OCI-LY1 (cell line): Measurements from ENCODE around the gene ERG.

Source experiments
- H2AFZ ChIP-seq: fragments of 200-600 bp; sonication (generic), shearing (Covaris generic); 2 replicates; pipeline ENCODE4 v1.6.0; 2014; ENCODE audit warnings: antibody characterized with exemption, mild to moderate bottlenecking, low read length
- H3F3A ChIP-seq: fragments of 200-600 bp; sonication (generic), shearing (Covaris generic); 2 replicates; pipeline ENCODE4 v1.6.0; 2014; ENCODE audit warnings: mild to moderate bottlenecking, antibody characterized with exemption, low read length, moderate library complexity; ENCODE audit not compliant: insufficient read depth
- H3K27ac ChIP-seq: fragments of 200-600 bp; sonication (generic); 2 replicates; pipeline ENCODE4 v1.5.1; 2014; ENCODE audit warnings: low read length, mixed run types, mild to moderate bottlenecking, low read depth; ENCODE audit not compliant: poor library complexity, severe bottlenecking
- H3K27me3 ChIP-seq: fragments of 200-600 bp; sonication (generic); 2 replicates; pipeline ENCODE4 v1.6.0; 2014; ENCODE audit warnings: antibody characterized with exemption, mild to moderate bottlenecking, low read length, moderate library complexity; ENCODE audit not compliant: insufficient read depth
- H3K36me3 ChIP-seq: fragments of 200-600 bp; sonication (generic); 2 replicates; pipeline ENCODE4 v1.6.1; 2014; ENCODE audit warnings: mild to moderate bottlenecking, antibody characterized with exemption, low read length, moderate library complexity, mixed read lengths; ENCODE audit not compliant: insufficient read depth
- H3K4me1 ChIP-seq: fragments of 200-600 bp; sonication (generic); 2 replicates; pipeline ENCODE4 v1.5.1; 2014; ENCODE audit warnings: mild to moderate bottlenecking, low read length, moderate library complexity; ENCODE audit not compliant: insufficient read depth, severe bottlenecking
- H3K4me2 ChIP-seq: fragments of 200-600 bp; sonication (generic), shearing (Covaris generic); 2 replicates; pipeline ENCODE4 v1.6.1; 2014; ENCODE audit warnings: low read length
- H3K4me3 ChIP-seq: fragments of 200-600 bp; sonication (generic); 2 replicates; pipeline ENCODE4 v1.5.1; 2014; ENCODE audit warnings: low read length, low read depth, mild to moderate bottlenecking, mixed read lengths; ENCODE audit not compliant: poor library complexity, severe bottlenecking
- H3K79me2 ChIP-seq: fragments of 200-600 bp; shearing (Covaris generic); 2 replicates; pipeline ENCODE4 v1.6.1; 2016; ENCODE audit warnings: mixed run types, low read length, mixed read lengths; ENCODE audit not compliant: insufficient read depth
- H3K9ac ChIP-seq: fragments of 200-600 bp; sonication (generic), shearing (Covaris generic); 2 replicates; pipeline ENCODE4 v1.6.1; 2014; ENCODE audit warnings: mild to moderate bottlenecking, low read length, mixed read lengths
- H3K9me2 ChIP-seq: fragments of 200-600 bp; sonication (generic), shearing (Covaris generic); 2 replicates; pipeline ENCODE4 v1.6.1; 2014; ENCODE audit warnings: low read depth, mild to moderate bottlenecking, low read length, mixed read lengths
- H3K9me3 ChIP-seq: fragments of 200-600 bp; shearing (Covaris generic); 2 replicates; pipeline ENCODE4 v1.6.1; 2014; ENCODE audit warnings: low read length, mixed read lengths
- H4K20me1 ChIP-seq: fragments of 200-600 bp; sonication (generic), shearing (Covaris generic); 2 replicates; pipeline ENCODE4 v1.6.0; 2016; ENCODE audit warnings: mild to moderate bottlenecking, low read length; ENCODE audit not compliant: insufficient read depth
- EZH2 ChIP-seq: fragments of 200-600 bp; sonication (generic), shearing (Covaris generic); IDR thresholded peaks from 2 replicates; pipeline ENCODE4 v1.8.0; 2017; ENCODE audit warnings: borderline replicate concordance, mixed run types, mild to moderate bottlenecking, antibody characterized with exemption, low read length, moderate library complexity, mixed read lengths
- TF ChIP-seq, protein P1 (sequence below): fragments of 200-600 bp; sonication (generic), shearing (Covaris generic); IDR thresholded peaks from 2 replicates; pipeline ENCODE4 v1.5.1; 2017; ENCODE audit warnings: mild to moderate bottlenecking, antibody characterized with exemption, low read length, moderate library complexity, mixed read lengths

ERG gene

DNA sequence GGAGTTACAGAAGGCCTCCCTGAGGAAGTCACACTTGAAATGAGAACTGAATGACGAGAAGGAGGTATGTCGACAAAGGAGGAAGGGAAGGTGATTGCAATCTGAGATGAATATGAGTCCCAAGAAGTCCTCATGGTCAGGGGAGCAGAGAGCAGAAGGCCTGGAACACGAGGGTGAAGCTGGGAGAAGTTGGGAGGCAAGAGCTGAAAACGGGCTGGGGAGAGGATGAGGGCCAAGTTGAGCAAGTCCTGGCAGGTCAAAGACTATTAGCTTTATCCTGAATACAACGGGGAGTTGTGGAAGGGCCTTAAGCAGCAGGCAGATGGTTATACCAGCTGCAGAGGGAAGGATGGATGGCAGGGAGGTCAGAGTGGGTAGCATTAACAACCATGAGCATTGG is 152.0 kb downstream of the ERG start:
- Histone ChIP-seq H3K27me3 (no peaks in the 10 kb centered on the region; the same call in 1 of the 2 replicates), H3K4me3 (no peak overlapping the region), H3K9ac (no peak overlapping the region), H4K20me1 (no peaks in the 10 kb centered on the region), H3K4me2 (no peak overlapping the region), H3K27ac (no peak overlapping the region), H3K9me2 (no peaks in the 10 kb centered on the region), H3K9me3 (no peaks in the 10 kb centered on the region), H3K4me1 (no peaks in the 10 kb centered on the region), H3K36me3 (no peaks in the 10 kb centered on the region), H2AFZ (no peak overlapping the region), H3F3A (no peaks in the 10 kb centered on the region), H3K79me2 (no peaks in the 10 kb centered on the region)
- TF ChIP-seq, protein P1, sequence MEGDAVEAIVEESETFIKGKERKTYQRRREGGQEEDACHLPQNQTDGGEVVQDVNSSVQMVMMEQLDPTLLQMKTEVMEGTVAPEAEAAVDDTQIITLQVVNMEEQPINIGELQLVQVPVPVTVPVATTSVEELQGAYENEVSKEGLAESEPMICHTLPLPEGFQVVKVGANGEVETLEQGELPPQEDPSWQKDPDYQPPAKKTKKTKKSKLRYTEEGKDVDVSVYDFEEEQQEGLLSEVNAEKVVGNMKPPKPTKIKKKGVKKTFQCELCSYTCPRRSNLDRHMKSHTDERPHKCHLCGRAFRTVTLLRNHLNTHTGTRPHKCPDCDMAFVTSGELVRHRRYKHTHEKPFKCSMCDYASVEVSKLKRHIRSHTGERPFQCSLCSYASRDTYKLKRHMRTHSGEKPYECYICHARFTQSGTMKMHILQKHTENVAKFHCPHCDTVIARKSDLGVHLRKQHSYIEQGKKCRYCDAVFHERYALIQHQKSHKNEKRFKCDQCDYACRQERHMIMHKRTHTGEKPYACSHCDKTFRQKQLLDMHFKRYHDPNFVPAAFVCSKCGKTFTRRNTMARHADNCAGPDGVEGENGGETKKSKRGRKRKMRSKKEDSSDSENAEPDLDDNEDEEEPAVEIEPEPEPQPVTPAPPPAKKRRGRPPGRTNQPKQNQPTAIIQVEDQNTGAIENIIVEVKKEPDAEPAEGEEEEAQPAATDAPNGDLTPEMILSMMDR = no peak
- TF ChIP-seq EZH2 = no peak

DNA sequence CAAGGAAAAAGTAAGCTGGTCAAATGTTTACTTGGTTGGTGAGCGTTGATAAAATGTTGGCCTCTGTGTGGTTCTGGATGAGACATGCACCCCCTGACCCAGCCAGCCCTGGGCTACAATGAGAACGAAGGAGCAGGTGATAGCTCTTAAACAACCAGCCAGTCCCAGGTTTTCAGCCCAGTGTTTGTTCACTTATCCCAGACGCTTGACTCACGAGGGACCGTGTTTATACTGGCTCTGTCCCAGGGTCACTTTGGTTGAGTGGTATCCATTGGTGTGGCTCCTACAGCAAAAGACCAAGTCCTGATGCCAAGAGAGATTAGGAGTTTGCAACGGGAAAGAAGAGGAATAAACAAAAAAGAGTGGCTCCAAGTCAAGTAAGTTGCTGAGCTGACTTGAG is 154.6 kb downstream of the ERG start:
- Histone ChIP-seq H3K4me2 (no peak overlapping the region), H3K4me3 (no peak overlapping the region), H3K4me1 (no peaks in the 10 kb centered on the region), H3K27ac (no peak overlapping the region), H3K36me3 (no peaks in the 10 kb centered on the region), H3K27me3 (no peaks in the 10 kb centered on the region), H3F3A (no peaks in the 10 kb centered on the region), H3K9ac (no peak overlapping the region), H2AFZ (no peak overlapping the region), H3K9me2 (no peaks in the 10 kb centered on the region), H3K9me3 (no peaks in the 10 kb centered on the region), H3K79me2 (no peaks in the 10 kb centered on the region), H4K20me1 (no peaks in the 10 kb centered on the region)
- TF ChIP-seq, protein P1 = no peak
- no peak for TF ChIP-seq EZH2

DNA sequence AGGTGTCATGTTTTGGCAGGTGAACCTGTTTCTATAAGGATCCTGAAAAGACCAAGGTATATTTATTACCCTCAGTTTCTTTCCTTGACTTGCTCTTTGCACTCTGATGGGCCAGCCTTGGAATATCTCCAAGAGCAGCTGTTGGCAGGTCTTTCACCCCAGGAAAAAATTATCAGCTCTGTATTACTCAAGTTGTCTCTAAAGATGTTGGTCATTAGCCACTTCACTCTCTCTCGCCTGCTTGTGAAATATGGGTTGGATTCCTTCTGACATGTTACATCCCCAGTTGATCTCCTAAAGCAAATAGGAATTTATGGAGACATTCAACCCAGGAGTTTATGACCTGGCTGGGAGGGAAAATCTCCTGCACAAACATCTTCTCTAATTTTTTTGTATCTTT is 155.5 kb downstream of the ERG start:
- no peaks in the 10 kb centered on the region for H4K20me1 ChIP-seq
- no peak overlapping the region for H3K27ac ChIP-seq
- no peaks in the 10 kb centered on the region for H3K9me3 ChIP-seq
- H3K36me3 ChIP-seq = no peaks in the 10 kb centered on the region
- no peaks in the 10 kb centered on the region for H3K27me3 ChIP-seq
- H3K4me2 ChIP-seq = no peak overlapping the region
- no peak overlapping the region for H3K4me3 ChIP-seq
- H3K9ac ChIP-seq = no peak overlapping the region
- H3K9me2 ChIP-seq = no peaks in the 10 kb centered on the region
- no peaks in the 10 kb centered on the region for H3K4me1 ChIP-seq
- no peaks in the 10 kb centered on the region for H3K79me2 ChIP-seq
- TF ChIP-seq, protein P1 = no peak
- no peak for TF ChIP-seq EZH2
- H2AFZ ChIP-seq = no peak overlapping the region
- no peaks in the 10 kb centered on the region for H3F3A ChIP-seq
